Transverse colon (tissue), 4 donors: ENCODE measurements around the gene ARHGAP42.

Experiments
- CTCF ChIP-seq, 5 experiments: fragments of 200-600 bp in 3 of 5; fragments of 450-650 bp in 2 of 5; sonication (generic) in 3 of 5; IDR thresholded peaks; 1 replicate in 2 of 5; 2 replicates in 3 of 5; pipeline ENCODE4 v1.5.1; 2016 to 2017; ENCODE audit warnings: antibody characterized with exemption in 5 of 5, inconsistent platforms in 3 of 5, mild to moderate bottlenecking in 2 of 5, moderate library complexity in 1 of 5
- EP300 ChIP-seq: sonication (generic); formaldehyde crosslinking; IDR thresholded peaks from one replicate; pipeline ENCODE4 v1.6.1; 2017; ENCODE audit warnings: antibody characterized with exemption, low read depth
- POLR2AphosphoS5 ChIP-seq, 3 donors: sonication (generic); formaldehyde crosslinking; IDR thresholded peaks; one replicate each; pipeline ENCODE4 v1.6.1; 2016; ENCODE audit warnings: antibody characterized with exemption in 3 of 3

DNA sequence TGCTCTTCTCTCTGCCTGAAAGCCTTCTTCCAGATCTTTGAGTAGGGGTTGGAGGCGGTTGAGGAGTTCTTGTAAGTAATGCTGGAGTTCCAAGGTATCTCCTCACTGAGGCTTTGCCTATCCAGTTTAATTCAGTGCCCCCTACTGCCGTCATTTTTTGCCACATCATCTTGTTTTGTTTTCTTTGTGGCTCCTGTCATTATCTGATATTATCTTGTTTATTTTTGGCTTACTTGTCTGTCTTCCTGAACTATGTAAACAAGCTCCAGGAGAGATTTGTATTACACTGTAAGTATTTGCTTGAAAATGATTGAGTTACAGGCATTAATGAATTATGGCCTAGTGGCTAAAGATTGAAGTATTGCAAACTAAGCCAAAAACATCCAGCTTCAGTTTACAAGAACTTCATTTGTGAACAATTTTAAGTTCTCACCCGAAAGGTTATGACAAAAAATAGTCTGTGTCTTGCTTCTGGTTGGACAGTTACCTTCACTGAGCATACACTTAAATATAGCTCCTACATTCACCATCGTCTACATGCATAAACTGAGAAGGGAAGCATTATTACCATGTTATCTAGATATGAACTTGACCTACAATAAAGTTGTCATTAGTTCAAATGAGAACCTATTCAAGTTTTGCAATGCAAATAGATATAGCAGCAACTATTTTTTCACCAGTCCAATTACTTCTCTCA, 154.8 kb downstream of the ARHGAP42 start:
- no peak for TF ChIP-seq CTCF (IDR thresholded peaks at IDR 0.05)
- TF ChIP-seq EP300: no peak
- no peak for TF ChIP-seq POLR2AphosphoS5 (IDR thresholded peaks at IDR 0.05)
